HG02885 (cell line): ENCODE data around the gene MIA.
A peak's percentile ranks its signal among the peaks of the same experiment; 100 is the strongest.
"Not testable (repeated sequence)": the region's sequence is repeated elsewhere in the genome, so short reads cannot be mapped to it uniquely, and the experiment has no call there.

Experiments
- ATAC-seq: cut with Tn5 transposase; IDR thresholded peaks from one replicate; pipeline ENCODE4 v1.9.1; 2021; ENCODE audit warnings: mild to moderate bottlenecking; ENCODE audit not compliant: unreplicated experiment, poor library complexity

MIA gene

DNA sequence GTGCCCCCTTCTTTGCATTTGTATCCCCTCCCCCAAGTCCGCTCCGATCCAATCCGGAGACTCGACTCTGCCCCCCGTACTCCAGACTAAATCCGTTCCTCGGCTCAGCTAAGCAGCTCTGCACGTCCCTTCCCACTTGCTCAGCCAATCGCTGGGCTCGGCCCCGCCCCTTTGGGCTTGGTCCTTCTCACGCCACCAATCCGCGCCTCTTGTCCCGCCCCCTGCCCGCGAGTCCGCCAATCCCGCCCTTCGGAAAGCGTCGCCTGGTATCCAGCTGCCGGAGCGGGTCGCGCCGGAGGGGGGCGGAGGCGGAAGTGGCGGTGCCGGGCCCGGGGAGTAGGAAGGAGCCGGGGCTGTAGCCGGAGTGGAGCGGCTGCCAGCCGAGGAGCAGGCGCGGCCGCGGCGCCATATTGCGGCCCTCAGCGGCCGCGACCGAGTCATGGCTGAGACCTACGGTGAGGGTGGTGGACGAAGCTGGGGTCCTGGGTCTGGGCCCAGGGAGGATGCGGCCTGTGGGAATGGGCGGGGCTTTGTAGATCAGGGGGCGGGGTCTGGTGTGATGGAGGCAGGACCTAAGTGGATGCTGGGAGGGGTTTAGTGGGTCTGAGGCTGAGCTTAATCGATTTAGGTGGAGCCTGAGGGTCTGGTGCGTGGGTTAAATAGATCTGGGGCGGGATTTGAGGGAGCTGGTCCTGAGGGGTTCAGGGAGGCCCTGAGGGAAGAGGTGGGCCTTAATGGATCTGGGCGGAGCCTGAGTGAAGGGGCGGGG, 2.8 kb downstream of the MIA start, which contains the start of gene RAB4B:
Gene RAB4B, plus strand, starts transcription at position 311 of the 769 bp plus-strand sequence. Its CDS starts 129 bp downstream, at position 440.
- peak; percentile 66 for ATAC-seq

DNA sequence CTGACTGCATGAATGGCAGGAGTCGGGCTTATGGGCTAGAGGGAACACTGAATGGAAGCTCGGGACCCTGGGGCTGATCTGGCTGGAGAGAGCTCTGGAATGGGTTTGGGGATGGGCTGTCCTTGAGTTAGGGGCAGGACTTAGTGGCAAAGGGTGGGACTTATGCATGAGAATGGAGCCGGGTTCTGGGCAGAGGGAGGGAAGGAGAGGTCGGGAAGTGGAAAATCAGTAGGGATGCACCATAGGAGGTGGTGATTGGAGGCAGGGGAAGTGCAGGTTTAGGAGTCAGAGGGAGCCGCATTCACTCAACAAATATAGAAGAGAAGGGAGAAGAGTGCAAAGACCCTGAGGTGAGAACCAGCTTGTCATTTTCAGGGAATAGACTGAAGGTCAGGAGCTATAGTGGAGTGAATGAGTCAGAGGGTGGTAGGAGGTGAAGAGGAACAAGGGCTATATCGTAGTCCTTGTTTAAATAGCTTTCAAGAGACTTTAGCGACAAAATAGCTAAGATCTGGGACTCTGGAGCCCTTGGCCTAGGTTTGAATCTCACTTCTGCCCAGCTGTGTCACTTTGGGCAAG, 3.5 kb downstream of the MIA start:
- ATAC-seq, result no peak

- no peak for ATAC-seq
Observed at GRCh38 chr19:40780582-40780981, 5.3 kb downstream of the MIA start.

DNA sequence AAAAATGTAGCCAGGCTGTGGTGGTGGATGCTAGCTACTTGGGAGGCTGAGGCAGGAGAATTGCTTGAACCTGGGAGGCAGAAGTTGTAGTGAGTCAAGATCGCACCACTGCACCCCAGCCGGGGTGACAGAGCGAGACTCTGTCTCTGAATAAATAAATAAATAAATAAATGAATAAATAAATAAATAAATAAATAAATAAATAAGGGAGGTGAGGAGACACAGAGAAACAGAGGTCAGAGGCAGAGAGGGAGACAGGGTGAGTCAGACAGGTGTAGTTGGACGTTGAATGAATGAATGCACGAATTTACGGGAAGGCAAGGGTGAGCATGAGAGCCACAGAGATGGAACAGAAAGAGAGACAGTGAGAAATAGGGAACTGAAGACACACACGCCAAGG, 5.8 kb downstream of the MIA start:
- ATAC-seq, result no peak

DNA sequence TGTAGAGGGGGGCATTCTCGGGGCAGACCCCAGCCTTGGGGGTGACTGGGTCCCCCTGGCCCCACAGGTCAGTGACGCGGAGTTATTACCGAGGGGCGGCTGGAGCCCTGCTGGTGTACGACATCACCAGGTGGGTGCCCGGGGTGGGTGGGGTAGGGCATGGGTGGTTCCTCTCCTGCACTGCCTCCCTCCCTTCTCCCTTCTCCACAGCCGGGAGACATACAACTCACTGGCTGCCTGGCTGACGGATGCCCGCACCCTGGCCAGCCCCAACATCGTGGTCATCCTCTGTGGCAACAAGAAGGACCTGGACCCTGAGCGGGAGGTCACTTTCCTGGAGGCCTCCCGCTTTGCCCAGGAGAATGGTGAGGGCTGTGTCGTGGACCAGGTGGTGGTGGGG, 8.4 kb downstream of the MIA start:
- no peak for ATAC-seq

- ATAC-seq, result not testable (repeated sequence)
Observed at GRCh38 chr19:40784146-40784545, 8.8 kb downstream of the MIA start.

DNA sequence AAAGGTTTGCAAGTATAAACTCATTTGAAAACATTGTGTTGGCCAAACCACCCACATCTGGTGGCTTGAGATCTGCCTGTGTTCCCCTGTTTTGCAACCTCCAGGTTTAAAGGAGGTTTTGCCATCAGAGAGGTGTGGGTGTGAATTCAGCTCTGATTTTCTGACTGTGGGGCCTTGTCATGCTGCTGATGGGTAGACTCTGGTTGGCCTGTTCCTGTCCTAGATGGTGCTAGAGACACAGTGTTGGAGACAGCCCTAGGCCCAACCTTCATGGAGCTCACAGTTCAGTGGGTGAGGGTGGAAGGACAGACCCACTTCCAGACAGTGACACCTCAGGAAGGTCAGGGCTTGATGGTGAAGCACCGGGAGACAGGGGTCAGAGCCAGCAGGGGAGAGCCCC, 10.2 kb downstream of the MIA start:
- no peak for ATAC-seq

DNA sequence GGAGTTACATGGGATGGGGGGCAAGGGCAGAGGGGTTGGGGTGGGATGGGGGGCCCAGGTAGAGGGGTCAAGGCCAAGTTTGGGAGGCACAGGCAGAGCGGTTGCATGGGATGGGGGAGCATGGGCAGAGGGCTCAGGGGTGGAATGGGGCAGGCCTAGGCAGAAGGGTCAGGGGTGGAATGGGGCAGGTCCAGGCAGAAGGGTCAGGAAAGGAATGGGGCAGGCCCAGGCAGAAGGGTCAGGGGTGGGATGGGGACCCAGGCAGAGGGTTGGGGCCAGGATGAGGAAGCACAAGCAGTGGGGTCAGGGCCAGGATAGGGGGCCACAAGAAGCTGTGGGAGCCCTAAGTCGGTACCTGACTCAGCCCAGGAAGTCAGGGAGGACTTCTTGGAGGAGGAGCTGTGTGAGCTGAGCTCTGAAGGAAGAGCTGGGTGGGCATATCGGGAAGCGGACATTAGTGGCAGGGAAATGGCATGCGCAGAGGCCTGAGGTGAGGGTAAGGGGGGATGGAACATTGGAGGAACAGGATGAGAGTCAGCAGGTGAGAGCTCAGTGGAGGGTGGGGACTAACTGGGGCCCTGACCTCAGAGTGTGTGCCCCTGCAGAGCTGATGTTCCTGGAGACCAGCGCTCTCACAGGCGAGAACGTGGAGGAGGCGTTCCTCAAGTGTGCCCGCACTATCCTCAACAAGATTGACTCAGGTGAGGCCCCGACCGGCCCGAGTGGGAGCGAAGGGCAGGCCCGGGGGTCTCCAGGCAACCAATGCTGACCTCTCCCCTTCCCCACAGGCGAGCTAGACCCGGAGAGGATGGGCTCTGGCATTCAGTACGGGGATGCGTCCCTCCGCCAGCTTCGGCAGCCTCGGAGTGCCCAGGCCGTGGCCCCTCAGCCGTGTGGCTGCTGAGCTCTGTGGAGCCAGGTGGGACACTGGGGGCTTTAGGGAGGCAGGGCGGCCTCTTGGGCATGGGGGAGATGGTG, 11.0 kb downstream of the MIA start:
- no peak for ATAC-seq

GRCh38 chr19:40791349-40791748, 16.0 kb downstream of the MIA start:
- no peak for ATAC-seq

DNA sequence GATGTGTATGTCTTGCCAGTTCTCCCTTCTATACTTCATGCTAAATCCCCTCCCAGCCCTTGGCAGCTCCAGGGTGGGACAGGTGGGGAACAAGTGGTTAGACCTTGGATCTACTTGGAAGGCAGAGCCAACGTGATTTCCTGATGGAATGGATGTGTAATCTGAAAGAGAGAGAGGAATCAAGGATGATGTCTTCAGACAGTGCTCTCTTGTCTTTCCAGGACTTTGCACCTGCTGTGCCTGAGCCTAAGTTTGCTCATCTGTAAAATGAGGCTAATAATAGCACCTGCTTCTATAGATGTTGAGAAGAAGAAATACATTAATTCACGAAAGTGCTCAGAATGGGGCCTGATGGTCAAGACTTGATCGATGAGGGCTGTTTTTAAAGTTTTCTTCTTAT, 16.7 kb downstream of the MIA start:
- ATAC-seq, result no peak

DNA sequence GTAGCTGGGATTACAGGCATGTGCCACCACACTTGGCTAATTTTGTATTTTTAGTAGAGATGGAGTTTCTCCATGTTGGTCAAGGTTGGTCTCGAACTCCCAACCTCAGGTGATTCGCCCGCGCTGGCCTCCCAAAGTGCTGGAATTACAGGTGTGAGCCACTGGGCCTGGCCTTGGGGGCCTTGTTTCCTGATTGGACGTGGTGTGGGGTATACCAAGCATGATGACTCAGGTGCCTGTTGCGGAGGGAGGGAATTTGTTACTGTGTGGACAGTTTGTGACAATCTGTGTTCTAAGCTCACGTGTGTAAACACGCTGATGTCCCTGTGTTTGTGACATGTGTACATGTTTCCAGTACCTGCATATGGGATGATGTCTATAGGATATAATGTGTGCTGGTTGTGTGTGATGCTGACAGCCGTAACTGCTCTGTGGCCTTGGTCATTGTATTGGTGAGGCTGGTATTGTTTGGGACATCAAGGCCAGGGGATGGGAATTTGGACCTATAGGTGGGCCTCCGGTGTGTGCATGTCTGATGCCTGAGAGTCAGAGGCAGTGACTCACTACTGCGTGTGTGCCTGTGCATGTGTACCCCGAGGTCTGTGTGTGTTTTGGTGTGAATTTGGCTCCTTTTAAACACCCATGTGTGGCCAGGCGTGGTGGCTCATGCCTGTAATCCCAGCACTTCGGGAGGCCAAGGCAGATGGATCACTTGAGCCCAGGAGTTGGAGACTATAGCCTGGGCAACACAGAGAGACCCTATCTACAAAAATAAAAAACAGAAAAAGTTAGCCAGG, 22.0 kb downstream of the MIA start:
- ATAC-seq, result no peak

- peak; percentile 19 for ATAC-seq
Observed at GRCh38 chr19:40797963-40798682, 22.8 kb downstream of the MIA start.

- peak; percentile 80 for ATAC-seq
Observed at GRCh38 chr19:40798683-40799557, 23.6 kb downstream of the MIA start, which contains the start of gene EGLN2. Gene EGLN2, plus strand, starts transcription at chr19:40799191. Its CDS starts 1,382 bp downstream, at chr19:40800573.

DNA sequence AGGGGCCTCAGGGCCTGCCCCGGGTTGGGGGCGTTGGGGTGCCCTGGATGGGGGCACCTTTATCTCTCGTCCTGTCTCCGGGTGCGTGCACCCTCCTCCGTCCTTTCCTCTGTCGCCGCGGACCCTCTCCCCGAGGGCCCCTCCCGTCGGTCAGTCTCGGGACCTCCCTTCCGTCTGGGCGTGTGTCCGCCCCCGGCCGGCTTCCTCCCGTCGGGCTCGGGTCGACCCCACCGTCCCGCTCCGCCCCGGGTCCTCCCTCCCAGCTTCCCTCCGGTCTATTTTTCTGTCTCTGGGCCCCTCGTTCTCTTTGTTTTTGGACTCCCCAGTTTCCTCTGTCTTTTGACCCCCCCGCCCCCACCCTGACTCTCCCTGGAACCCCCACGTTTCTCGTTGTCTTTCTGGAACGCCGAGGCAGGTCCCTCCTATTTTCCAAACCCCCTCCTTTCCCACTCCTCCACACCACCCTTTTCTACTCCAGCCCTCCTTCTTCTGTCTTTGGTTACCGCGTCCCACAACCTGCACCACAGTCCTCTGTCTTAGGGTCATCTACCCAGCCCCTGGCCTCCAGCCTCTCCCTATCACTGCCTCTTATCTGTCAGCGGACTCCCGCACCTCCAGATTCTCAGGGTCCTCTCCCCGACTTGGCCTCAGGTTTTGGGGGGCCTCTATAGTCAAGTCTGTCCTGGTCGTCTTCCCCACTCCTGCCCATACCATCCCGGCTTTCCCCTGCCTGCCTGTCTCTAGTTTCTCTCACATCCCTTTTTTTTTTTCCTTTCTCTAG, 24.4 kb downstream of the MIA start:
- ATAC-seq, result no peak

DNA sequence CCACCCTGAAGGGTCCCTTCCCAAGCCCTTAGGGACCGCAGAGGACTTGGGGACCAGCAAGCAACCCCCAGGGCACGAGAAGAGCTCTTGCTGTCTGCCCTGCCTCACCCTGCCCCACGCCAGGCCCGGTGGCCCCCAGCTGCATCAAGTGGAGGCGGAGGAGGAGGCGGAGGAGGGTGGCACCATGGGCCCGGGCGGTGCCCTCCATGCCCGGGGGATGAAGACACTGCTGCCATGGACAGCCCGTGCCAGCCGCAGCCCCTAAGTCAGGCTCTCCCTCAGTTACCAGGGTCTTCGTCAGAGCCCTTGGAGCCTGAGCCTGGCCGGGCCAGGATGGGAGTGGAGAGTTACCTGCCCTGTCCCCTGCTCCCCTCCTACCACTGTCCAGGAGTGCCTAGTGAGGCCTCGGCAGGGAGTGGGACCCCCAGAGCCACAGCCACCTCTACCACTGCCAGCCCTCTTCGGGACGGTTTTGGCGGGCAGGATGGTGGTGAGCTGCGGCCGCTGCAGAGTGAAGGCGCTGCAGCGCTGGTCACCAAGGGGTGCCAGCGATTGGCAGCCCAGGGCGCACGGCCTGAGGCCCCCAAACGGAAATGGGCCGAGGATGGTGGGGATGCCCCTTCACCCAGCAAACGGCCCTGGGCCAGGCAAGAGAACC, 25.1 kb downstream of the MIA start:
- no peak for ATAC-seq

- no peak for ATAC-seq
Observed at GRCh38 chr19:40800997-40801377, 25.7 kb downstream of the MIA start.
